ENCODE data around the gene MICOS13. TPM values are rescaled to one million over a fixed set of nuclear protein-coding genes. Genes with fewer than 3 reads are reported as not detected.

The MICOS13 gene
- total and polyA plus RNA-seq, 5 donors from 2014 or later: 21.2 to 110 (median 96.2) TPM

DNA sequence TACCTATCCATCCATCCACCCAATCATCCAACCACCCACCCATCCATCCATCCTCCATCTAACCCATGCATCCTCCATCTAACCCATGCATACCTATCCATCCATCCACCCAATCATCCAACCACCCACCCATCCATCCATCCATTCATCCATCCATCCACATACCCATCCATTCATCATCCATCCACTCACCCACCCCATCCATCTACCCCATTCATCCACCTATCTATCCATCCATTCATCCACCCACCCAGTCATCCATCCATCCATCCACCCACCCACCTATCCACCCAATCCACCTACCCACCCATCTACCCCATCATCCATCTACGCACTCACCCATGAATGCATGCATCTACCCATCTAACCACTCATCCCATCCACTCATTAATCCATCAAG, 6.6 kb downstream of the MICOS13 start:
- Histone ChIP-seq H3K27ac (ENCODE audit: insufficient read depth, low read length, poor library complexity, severe bottlenecking) (no peak overlapping the region), H3K4me1 (ENCODE audit: control insufficient read depth, insufficient read depth, low read length, poor library complexity, severe bottlenecking) (no peaks in the 10 kb centered on the region), H3K27me3 (ENCODE audit: control insufficient read depth, insufficient read depth, low read length) (no peaks in the 10 kb centered on the region), H3K36me3 (ENCODE audit: control insufficient read depth, insufficient read depth, low read length) (peaks cover 17% of the 10 kb centered on the region), H3K9me3 (ENCODE audit: control insufficient read depth in 2 of 2, low read length in 2 of 2) (no peaks in the 10 kb centered on the region), H3K4me3 (ENCODE audit: low read depth, low read length) (no peak overlapping the region)
- H3K27me3 Mint-ChIP-seq: no peaks in the 10 kb centered on the region
- no peaks in the 10 kb centered on the region for H3K4me1 Mint-ChIP-seq
- peaks cover 0 to 1% (median 0%) of the 10 kb centered on the region in 7 donors for H3K9me3 Mint-ChIP-seq
- no peak overlapping the region for H3K4me3 Mint-ChIP-seq
- peaks cover 10% of the 10 kb centered on the region for H3K36me3 Mint-ChIP-seq
- ATAC-seq (ENCODE audit: low read depth in 2 of 2) (no peak), DNase-seq (no peak)
- no peak overlapping the region for H3K27ac Mint-ChIP-seq

DNA sequence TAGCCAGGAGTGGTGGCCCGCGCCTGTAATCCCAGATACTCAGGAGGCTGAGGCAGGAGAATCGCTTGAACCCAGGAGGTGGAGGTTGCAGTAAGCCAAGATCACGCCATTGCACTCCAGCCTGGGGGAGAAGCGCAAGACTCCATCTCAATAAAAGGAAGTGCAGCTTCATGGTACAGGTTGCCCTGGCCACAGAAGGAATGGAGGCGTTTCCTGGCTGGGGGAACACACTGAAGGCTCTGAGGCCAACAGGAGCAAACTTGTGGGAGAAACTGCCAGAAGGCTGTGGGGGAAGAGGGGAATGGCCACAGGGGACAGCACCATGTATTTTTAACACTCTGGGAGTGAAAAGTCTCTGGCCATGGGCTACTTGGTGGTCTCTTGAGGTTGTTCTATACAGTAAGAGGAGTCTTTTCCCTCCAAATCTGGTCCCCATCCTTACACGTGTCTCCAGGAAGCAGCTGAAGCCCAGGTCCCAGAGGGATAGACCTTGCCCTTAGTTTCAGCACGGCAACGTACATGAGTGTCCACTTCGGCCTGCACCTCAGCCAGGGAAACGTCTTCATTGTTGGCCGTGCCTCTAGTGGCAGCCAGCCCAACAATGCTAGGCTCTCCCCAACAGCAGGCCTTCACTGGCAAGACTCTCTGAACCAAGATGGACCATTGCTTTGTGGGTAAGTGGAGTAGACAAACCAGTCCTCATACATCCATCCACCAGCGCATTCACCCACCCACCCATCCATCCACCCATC, 7.4 kb downstream of the MICOS13 start:
- peak overlapping the region in 2 of 3 donors; percentile 42 to 56 for H3K27ac Mint-ChIP-seq
- H3K27me3 ChIP-seq (ENCODE audit: control insufficient read depth, insufficient read depth, low read length): no peaks in the 10 kb centered on the region
- H3K27me3 Mint-ChIP-seq: no peaks in the 10 kb centered on the region
- peaks cover 22% of the 10 kb centered on the region for H3K36me3 ChIP-seq (ENCODE audit: control insufficient read depth, insufficient read depth, low read length)
- H3K9me3 ChIP-seq (ENCODE audit: control insufficient read depth in 2 of 2, low read length in 2 of 2): no peaks in the 10 kb centered on the region
- peaks cover 0 to 1% (median 0%) of the 10 kb centered on the region in 7 donors for H3K9me3 Mint-ChIP-seq
- no peak for ATAC-seq (ENCODE audit: low read depth in 2 of 2)
- no peak overlapping the region for H3K27ac ChIP-seq (ENCODE audit: insufficient read depth, low read length, poor library complexity, severe bottlenecking)
- H3K4me1 Mint-ChIP-seq: no peaks in the 10 kb centered on the region
- H3K4me3 ChIP-seq (ENCODE audit: low read depth, low read length): no peak overlapping the region
- DNase-seq: no peak
- H3K36me3 Mint-ChIP-seq: peaks cover 11% of the 10 kb centered on the region
- H3K4me1 ChIP-seq (ENCODE audit: control insufficient read depth, insufficient read depth, low read length, poor library complexity, severe bottlenecking): no peaks in the 10 kb centered on the region
- no peak overlapping the region for H3K4me3 Mint-ChIP-seq

DNA sequence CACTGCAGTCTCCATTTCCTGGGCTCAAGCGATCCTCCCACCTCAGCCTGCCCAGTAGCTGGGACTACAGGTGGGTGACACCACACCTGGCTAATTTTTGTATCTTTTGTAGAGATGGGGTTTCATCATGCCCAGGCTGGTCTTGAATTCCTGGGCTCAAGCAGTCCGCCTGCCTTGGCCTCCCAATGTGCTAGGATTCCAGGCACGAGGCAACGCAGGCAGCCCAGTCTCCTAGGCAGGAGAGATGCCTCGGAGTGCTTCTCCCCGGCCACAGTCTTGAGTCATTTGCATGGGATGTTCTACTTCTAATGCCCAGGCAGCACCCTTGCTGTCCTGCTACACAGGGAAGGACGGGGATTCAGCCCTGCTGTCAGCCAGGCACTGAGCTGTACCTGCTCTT, 8.7 kb downstream of the MICOS13 start:
- Mint-ChIP-seq H3K9me3 (peaks cover 0 to 1% (median 0%) of the 10 kb centered on the region in 7 donors), H3K27ac (no peak overlapping the region)
- H3K36me3 ChIP-seq (ENCODE audit: control insufficient read depth, insufficient read depth, low read length): peaks cover 34% of the 10 kb centered on the region

GRCh38 chr19:5669212-5669611, 11.1 kb downstream of the MICOS13 start:
- H3K36me3 Mint-ChIP-seq: peaks cover 30% of the 10 kb centered on the region
- H3K36me3 ChIP-seq (ENCODE audit: control insufficient read depth, insufficient read depth, low read length): peaks cover 58% of the 10 kb centered on the region
- no peak for ATAC-seq (ENCODE audit: low read depth in 2 of 2)

More for the DNA sequence above, 8.7 kb downstream of the MICOS13 start:
- H3K27me3 ChIP-seq (ENCODE audit: control insufficient read depth, insufficient read depth, low read length): no peaks in the 10 kb centered on the region
- peaks cover 18% of the 10 kb centered on the region for H3K36me3 Mint-ChIP-seq
- H3K27me3 Mint-ChIP-seq: no peaks in the 10 kb centered on the region
- H3K9me3 ChIP-seq (ENCODE audit: control insufficient read depth in 2 of 2, low read length in 2 of 2): no peaks in the 10 kb centered on the region
- H3K4me1 ChIP-seq (ENCODE audit: control insufficient read depth, insufficient read depth, low read length, poor library complexity, severe bottlenecking): no peaks in the 10 kb centered on the region
- ATAC-seq (ENCODE audit: low read depth in 2 of 2): no peak
- H3K4me3 ChIP-seq (ENCODE audit: low read depth, low read length): no peak overlapping the region
- peak overlapping the region in 1 of 4 donors; percentile 32 for H3K4me3 Mint-ChIP-seq
- no peak for DNase-seq
- no peaks in the 10 kb centered on the region for H3K4me1 Mint-ChIP-seq
- no peak overlapping the region for H3K27ac ChIP-seq (ENCODE audit: insufficient read depth, low read length, poor library complexity, severe bottlenecking)

GRCh38 chr19:5667751-5668271, 12.5 kb downstream of the MICOS13 start:
- Mint-ChIP-seq H3K36me3 (peaks cover 37% of the 10 kb centered on the region), H3K9me3 (no peaks in the 10 kb centered on the region), H3K4me1 (no peaks in the 10 kb centered on the region), H3K27ac (no peak overlapping the region), H3K27me3 (no peaks in the 10 kb centered on the region), H3K4me3 (no peak overlapping the region)
- DNase-seq (no peak), ATAC-seq (ENCODE audit: low read depth in 2 of 2) (peak in 1 of 2 donors; percentile 3)
- no peaks in the 10 kb centered on the region for H3K4me1 ChIP-seq (ENCODE audit: control insufficient read depth, insufficient read depth, low read length, poor library complexity, severe bottlenecking)
- H3K36me3 ChIP-seq (ENCODE audit: control insufficient read depth, insufficient read depth, low read length): peaks cover 72% of the 10 kb centered on the region
- no peaks in the 10 kb centered on the region for H3K9me3 ChIP-seq (ENCODE audit: control insufficient read depth in 2 of 2, low read length in 2 of 2)
- H3K27me3 ChIP-seq (ENCODE audit: control insufficient read depth, insufficient read depth, low read length): no peaks in the 10 kb centered on the region
- no peak overlapping the region for H3K27ac ChIP-seq (ENCODE audit: insufficient read depth, low read length, poor library complexity, severe bottlenecking)
- no peak overlapping the region for H3K4me3 ChIP-seq (ENCODE audit: low read depth, low read length)

More at GRCh38 chr19:5669212-5669611, 11.1 kb downstream of the MICOS13 start:
- Histone ChIP-seq H3K27me3 (ENCODE audit: control insufficient read depth, insufficient read depth, low read length) (no peaks in the 10 kb centered on the region), H3K9me3 (ENCODE audit: control insufficient read depth in 2 of 2, low read length in 2 of 2) (no peaks in the 10 kb centered on the region), H3K4me1 (ENCODE audit: control insufficient read depth, insufficient read depth, low read length, poor library complexity, severe bottlenecking) (no peaks in the 10 kb centered on the region), H3K4me3 (ENCODE audit: low read depth, low read length) (no peak overlapping the region), H3K27ac (ENCODE audit: insufficient read depth, low read length, poor library complexity, severe bottlenecking) (no peak overlapping the region)
- no peaks in the 10 kb centered on the region for H3K27me3 Mint-ChIP-seq
- no peak overlapping the region for H3K4me3 Mint-ChIP-seq
- H3K4me1 Mint-ChIP-seq: no peaks in the 10 kb centered on the region
- DNase-seq: no peak
- H3K9me3 Mint-ChIP-seq: peaks cover 0 to 1% (median 0%) of the 10 kb centered on the region in 7 donors
- no peak overlapping the region for H3K27ac Mint-ChIP-seq

GRCh38 chr19:5666921-5667610, 13.2 kb downstream of the MICOS13 start:
- Mint-ChIP-seq H3K9me3 (no peaks in the 10 kb centered on the region), H3K27me3 (no peaks in the 10 kb centered on the region), H3K36me3 (peaks cover 37% of the 10 kb centered on the region), H3K4me1 (no peaks in the 10 kb centered on the region), H3K27ac (no peak overlapping the region), H3K4me3 (no peak overlapping the region)
- Histone ChIP-seq H3K36me3 (ENCODE audit: control insufficient read depth, insufficient read depth, low read length) (peaks cover 78% of the 10 kb centered on the region), H3K4me3 (ENCODE audit: low read depth, low read length) (no peak overlapping the region), H3K27me3 (ENCODE audit: control insufficient read depth, insufficient read depth, low read length) (no peaks in the 10 kb centered on the region), H3K4me1 (ENCODE audit: control insufficient read depth, insufficient read depth, low read length, poor library complexity, severe bottlenecking) (no peaks in the 10 kb centered on the region), H3K27ac (ENCODE audit: insufficient read depth, low read length, poor library complexity, severe bottlenecking) (no peak overlapping the region), H3K9me3 (ENCODE audit: control insufficient read depth in 2 of 2, low read length in 2 of 2) (no peaks in the 10 kb centered on the region)
- ATAC-seq (ENCODE audit: low read depth in 2 of 2): no peak
- DNase-seq: no peak

GRCh38 chr19:5665781-5666513, 14.4 kb downstream of the MICOS13 start:
- H3K4me1 ChIP-seq (ENCODE audit: control insufficient read depth, insufficient read depth, low read length, poor library complexity, severe bottlenecking): no peaks in the 10 kb centered on the region
- peak overlapping the region in 2 of 3 donors; percentile 9 to 81 for H3K27ac Mint-ChIP-seq
- H3K27ac ChIP-seq (ENCODE audit: insufficient read depth, low read length, poor library complexity, severe bottlenecking): no peak overlapping the region
- DNase-seq (no peak), ATAC-seq (ENCODE audit: low read depth in 2 of 2) (no peak)
- H3K36me3 Mint-ChIP-seq: peaks cover 37% of the 10 kb centered on the region
- H3K4me1 Mint-ChIP-seq: no peaks in the 10 kb centered on the region
- H3K4me3 Mint-ChIP-seq: no peak overlapping the region
- H3K4me3 ChIP-seq (ENCODE audit: low read depth, low read length): no peak overlapping the region
- no peaks in the 10 kb centered on the region for H3K27me3 ChIP-seq (ENCODE audit: control insufficient read depth, insufficient read depth, low read length)
- peaks cover 85% of the 10 kb centered on the region for H3K36me3 ChIP-seq (ENCODE audit: control insufficient read depth, insufficient read depth, low read length)
- H3K9me3 ChIP-seq (ENCODE audit: control insufficient read depth in 2 of 2, low read length in 2 of 2): no peaks in the 10 kb centered on the region
- H3K27me3 Mint-ChIP-seq: no peaks in the 10 kb centered on the region
- no peaks in the 10 kb centered on the region for H3K9me3 Mint-ChIP-seq
